Thoracic aorta (tissue), 2 donors: Measurements from ENCODE around the gene SDC3. TPM values are rescaled to one million over a fixed set of nuclear protein-coding genes. Genes with fewer than 3 reads are reported as not detected.

Experiments used
- ATAC-seq: fragments of 150-250 bp; one replicate; pipeline ENCODE4 v1.8.0; 2017; ENCODE audit warnings: low read depth; ENCODE audit not compliant: insufficient number of reproducible peaks, low FRiP score
- DNase-seq: peaks from one replicate; pipeline ENCODE4 v3.0.0-alpha.2; 2020; ENCODE audit warnings: low spot score
- H3K27ac ChIP-seq, 2 donors: fragments of 200-600 bp; sonication (generic); 1 replicate in 1 of 2; 2 replicates in 1 of 2; pipeline ENCODE4 v1.5.1; 2016; ENCODE audit warnings: mild to moderate bottlenecking in 2 of 2, moderate library complexity in 2 of 2
- H3K27me3 ChIP-seq: fragments of 200-600 bp; sonication (generic); replicated peaks from 2 replicates; pipeline ENCODE4 v1.6.0; 2016; ENCODE audit warnings: mild to moderate bottlenecking; ENCODE audit not compliant: insufficient read depth
- H3K36me3 ChIP-seq: fragments of 200-600 bp; sonication (generic); one replicate; pipeline ENCODE4 v1.5.1; 2016
- H3K4me1 ChIP-seq, 2 donors: fragments of 200-600 bp; sonication (generic); 1 replicate in 1 of 2; 2 replicates in 1 of 2; pipeline versions ENCODE4 v1.5.1 to v1.6.0; 2016; ENCODE audit warnings: low read depth in 2 of 2, mild to moderate bottlenecking in 1 of 2; ENCODE audit not compliant: control insufficient read depth in 1 of 2
- H3K4me3 ChIP-seq: fragments of 200-600 bp; sonication (generic); 2 replicates; pipeline ENCODE4 v1.5.1; 2016; ENCODE audit warnings: mild to moderate bottlenecking
- H3K9me3 ChIP-seq: fragments of 200-600 bp; sonication (generic); 2 replicates; pipeline ENCODE4 v1.5.1; 2016
- CTCF ChIP-seq: fragments of 200-600 bp; sonication (generic); IDR thresholded peaks from one replicate; pipeline ENCODE4 v1.5.1; 2019; ENCODE audit warnings: antibody characterized with exemption
- total RNA-seq, 2 donors: library from RNA; depleted of rRNA; stranded (reverse); fragments of >200 nt; gene quantifications; one replicate each; pipeline versions ENCODE4 v1.1.0 to v1.2.3, GENCODE V29; 2016

SDC3 gene
- total RNA-seq, 2 donors from 2014 or later, result 51.6 to 75.4 TPM

DNA sequence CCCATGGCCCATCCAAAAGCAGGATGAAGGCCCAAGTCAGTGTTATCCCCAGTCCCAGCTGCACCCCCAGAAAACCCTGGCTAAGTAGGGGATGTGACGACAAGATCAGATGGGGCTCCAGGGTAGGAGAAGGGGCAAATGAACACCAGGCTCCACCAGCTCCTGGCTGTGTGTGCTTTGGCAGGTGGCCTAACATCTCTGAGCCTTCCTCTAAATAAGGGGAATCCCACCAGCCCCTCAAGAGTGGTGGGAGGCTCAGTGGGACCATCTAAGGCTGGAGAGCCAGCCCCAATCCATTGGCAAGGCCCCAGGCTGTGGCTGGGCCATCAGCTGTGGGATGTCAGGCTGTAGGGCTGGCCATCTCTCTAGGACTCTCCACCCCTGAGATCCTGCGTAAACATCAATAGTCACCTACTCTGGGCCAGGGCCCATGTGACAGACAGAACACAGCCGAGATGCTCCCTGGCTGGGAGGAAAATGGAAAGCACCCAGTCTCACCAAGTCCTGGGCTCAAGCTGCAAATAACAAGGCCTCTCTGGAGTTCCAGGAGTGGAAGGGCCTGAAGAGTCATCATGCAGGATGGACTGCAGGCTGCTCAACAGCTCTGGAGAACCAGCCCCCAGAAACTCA is 7.5 kb downstream of the SDC3 start:
- Histone ChIP-seq H3K27ac (peak overlapping the region in 1 of 2 donors; percentile 86), H3K36me3 (no peaks in the 10 kb centered on the region), H3K4me3 (no peak overlapping the region), H3K27me3 (no peaks in the 10 kb centered on the region), H3K9me3 (no peaks in the 10 kb centered on the region), H3K4me1 (peaks cover 16 to 74% of the 10 kb centered on the region in 2 donors)
- TF ChIP-seq CTCF, result no peak
- ATAC-seq, result no peak
- DNase-seq, result no peak

GRCh38 chr1:30900486-30900885 is 8.1 kb downstream of the SDC3 start:
- Histone ChIP-seq H3K9me3 (no peaks in the 10 kb centered on the region), H3K4me3 (no peak overlapping the region), H3K4me1 (peaks cover 16 to 72% of the 10 kb centered on the region in 2 donors), H3K27ac (no peak overlapping the region), H3K27me3 (no peaks in the 10 kb centered on the region), H3K36me3 (no peaks in the 10 kb centered on the region)
- DNase-seq (no peak), ATAC-seq (no peak)
- no peak for TF ChIP-seq CTCF

- Histone ChIP-seq H3K36me3 (no peaks in the 10 kb centered on the region), H3K27me3 (no peaks in the 10 kb centered on the region), H3K27ac (no peak overlapping the region), H3K4me1 (peaks cover 21 to 76% of the 10 kb centered on the region in 2 donors), H3K9me3 (no peaks in the 10 kb centered on the region), H3K4me3 (no peak overlapping the region)
- TF ChIP-seq CTCF, result no peak
- no peak for DNase-seq
- ATAC-seq, result no peak
Measured at GRCh38 chr1:30899577-30900389, 8.8 kb downstream of the SDC3 start.

DNA sequence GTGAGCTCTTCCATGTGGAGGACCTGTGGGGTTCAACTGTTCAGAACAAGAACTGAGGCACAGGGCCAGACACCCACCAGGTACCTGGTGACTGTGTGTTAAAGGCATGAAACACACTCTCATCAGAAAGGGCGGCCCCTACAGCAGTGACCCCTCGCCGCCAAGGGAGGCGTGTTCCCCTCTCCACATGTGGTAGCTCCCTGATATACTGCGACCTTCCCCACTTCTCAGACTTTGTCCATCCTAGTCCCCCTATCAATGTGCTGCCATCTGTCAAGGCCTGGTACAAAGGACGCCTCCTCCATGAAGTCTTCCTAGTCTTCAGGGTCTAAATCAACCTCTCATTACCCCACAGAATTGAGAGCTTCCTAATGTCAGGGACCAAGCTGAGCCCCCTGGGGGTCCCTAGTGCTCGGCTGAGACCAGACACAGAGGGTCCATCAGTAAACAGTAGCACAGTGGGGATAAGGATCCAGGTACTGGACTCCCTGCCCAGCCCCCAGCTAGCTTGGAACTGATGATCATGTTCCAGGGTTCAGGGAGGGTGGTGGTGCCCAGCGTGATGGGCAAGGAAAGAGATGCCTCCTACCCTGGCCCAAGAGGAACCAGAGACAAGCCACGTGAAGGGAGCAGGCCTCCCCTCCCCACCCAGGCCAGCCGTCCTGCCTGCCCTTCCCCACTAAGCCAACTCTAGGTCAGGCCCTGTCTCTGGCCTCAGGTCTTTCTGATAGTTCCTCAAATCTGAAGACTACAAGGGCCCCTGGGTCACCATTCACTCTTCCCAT is 10.3 kb downstream of the SDC3 start:
- peaks cover 20 to 69% of the 10 kb centered on the region in 2 donors for H3K4me1 ChIP-seq
- H3K27ac ChIP-seq, result no peak overlapping the region
- no peaks in the 10 kb centered on the region for H3K9me3 ChIP-seq
- TF ChIP-seq CTCF, result no peak
- H3K4me3 ChIP-seq, result no peak overlapping the region
- no peaks in the 10 kb centered on the region for H3K36me3 ChIP-seq
- DNase-seq (no peak), ATAC-seq (no peak)
- H3K27me3 ChIP-seq, result no peaks in the 10 kb centered on the region

DNA sequence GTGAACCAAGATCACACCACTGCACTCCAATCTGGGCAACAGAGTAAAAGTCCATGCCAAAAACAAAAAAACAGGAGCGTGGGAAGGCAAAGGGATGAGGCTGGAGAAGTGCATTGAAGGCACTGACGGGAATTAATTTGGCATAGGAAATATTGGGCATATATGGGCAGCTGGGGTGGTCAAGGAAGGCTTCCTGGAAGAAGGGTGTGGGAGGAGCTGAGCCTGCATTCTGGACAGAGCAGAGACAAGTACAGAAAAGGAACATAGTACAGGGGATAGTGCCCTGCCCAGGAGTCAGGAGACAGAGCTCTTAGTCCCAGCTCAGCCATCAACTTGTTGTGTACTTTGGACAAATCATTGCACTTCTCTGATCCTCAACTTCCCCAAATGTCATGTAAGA is 11.7 kb downstream of the SDC3 start:
- no peak for TF ChIP-seq CTCF
- DNase-seq, result no peak
- Histone ChIP-seq H3K27me3 (no peaks in the 10 kb centered on the region), H3K4me3 (no peak overlapping the region), H3K9me3 (no peaks in the 10 kb centered on the region), H3K27ac (no peak overlapping the region), H3K36me3 (no peaks in the 10 kb centered on the region), H3K4me1 (peaks cover 7 to 66% of the 10 kb centered on the region in 2 donors)
- no peak for ATAC-seq
